MCF 10A (cell line): Measurements from ENCODE around the gene AGRP. TPM values are rescaled to one million over a fixed set of nuclear protein-coding genes. Genes with fewer than 3 reads are reported as not detected.

Source experiments
- BruUV-seq: library from RNA; stranded (reverse); fragments of 400-500 nt; replicated peaks from 2 replicates; lab custom pipeline; 2021; lab: Mats Ljungman, UMichigan
- CTCF ChIA-PET: fragments of 300-600 bp; sonication (Branson Sonifier 250); formaldehyde crosslinking; extraction: SDS; loops from one replicate; lab custom pipeline; 2021; ENCODE audit warnings: antibody characterized with exemption, inconsistent platforms; lab: Yijun Ruan, JAX
- POLR2A ChIA-PET: fragments of 300-600, 350-650 bp; sonication (Branson Sonifier 250); formaldehyde crosslinking; extraction: SDS; loops from one replicate; lab custom pipeline; 2020; ENCODE audit warnings: antibody characterized with exemption, inconsistent platforms; lab: Yijun Ruan, JAX
- DNase-seq: peaks from one replicate; pipeline ENCODE4 v3.0.0-alpha.2; 2018; ENCODE audit not compliant: unreplicated experiment
- H3K27ac Mint-ChIP-seq: one replicate; pipeline ENCODE4 v1.8.0; 2022; ENCODE audit warnings: mild to moderate bottlenecking, low read depth, mixed read lengths; ENCODE audit not compliant: unreplicated experiment
- H3K27me3 Mint-ChIP-seq: one replicate; pipeline ENCODE4 v1.8.0; 2022; ENCODE audit warnings: mixed read lengths; ENCODE audit not compliant: insufficient read depth, unreplicated experiment
- H3K36me3 Mint-ChIP-seq: one replicate; pipeline ENCODE4 v1.8.0; 2022; ENCODE audit warnings: mild to moderate bottlenecking, moderate library complexity, mixed read lengths; ENCODE audit not compliant: insufficient read depth, unreplicated experiment
- H3K4me1 Mint-ChIP-seq: one replicate; pipeline ENCODE4 v1.8.0; 2022; ENCODE audit warnings: mixed read lengths; ENCODE audit not compliant: insufficient read depth, unreplicated experiment
- H3K4me3 Mint-ChIP-seq: one replicate; pipeline ENCODE4 v1.8.0; 2022; ENCODE audit warnings: mild to moderate bottlenecking, moderate library complexity, mixed read lengths; ENCODE audit not compliant: unreplicated experiment
- H3K9me3 Mint-ChIP-seq: one replicate; pipeline ENCODE4 v1.8.0; 2022; ENCODE audit warnings: mixed read lengths; ENCODE audit not compliant: unreplicated experiment
- CTCF ChIP-seq: fragments of 200-600 bp; IDR thresholded peaks from one replicate; pipeline ENCODE4 v1.8.0; 2022; ENCODE audit warnings: antibody characterized with exemption, mild to moderate bottlenecking; ENCODE audit not compliant: unreplicated experiment
- intact Hi-C: fragments of 100-400 bp; cut with micrococcal nuclease; formaldehyde crosslinking; loops from 2 replicates; pipeline ENCODE4 v1.14.1; 2022
- total RNA-seq: library from RNA; stranded (reverse); gene quantifications from 2 replicates; pipeline ENCODE4 v1.2.3, GENCODE V29; 2022

AGRP gene
- total RNA-seq, 1 experiment from 2014 or later: not detected

GRCh38 chr16:67519242-67519641, 35.9 kb upstream of the AGRP start:
- Mint-ChIP-seq H3K4me3 (no peak overlapping the region), H3K9me3 (no peaks in the 10 kb centered on the region), H3K36me3 (no peaks in the 10 kb centered on the region), H3K4me1 (peaks cover 20% of the 10 kb centered on the region), H3K27ac (no peak overlapping the region), H3K27me3 (peaks cover 19% of the 10 kb centered on the region)
- intact Hi-C loops: no loop called here
- ChIA-PET POLR2A (no interaction called here), CTCF (interaction anchor here (0.6 to 4.2 kb wide), 6 partner anchors 12 to 405 kb away, joined by 3 to 65 read pairs (median 30); partner anchors contain the start of genes C16orf86 and ENKD1)
- no peak for TF ChIP-seq CTCF
- DNase-seq: no peak
- BruUV-seq: no TSS peak

GRCh38 chr16:67518676-67519075, 35.3 kb upstream of the AGRP start:
- Mint-ChIP-seq H3K27me3 (peaks cover 19% of the 10 kb centered on the region), H3K27ac (no peak overlapping the region), H3K4me3 (no peak overlapping the region), H3K36me3 (no peaks in the 10 kb centered on the region), H3K4me1 (peaks cover 20% of the 10 kb centered on the region), H3K9me3 (no peaks in the 10 kb centered on the region)
- no TSS peak for BruUV-seq
- DNase-seq: no peak
- ChIA-PET CTCF (interaction anchor here (0.6 to 4.1 kb wide), 2 partner anchors 13 to 138 kb away, joined by 3 to 56 read pairs; no protein-coding TSS in a partner anchor), POLR2A (no interaction called here)
- no peak for TF ChIP-seq CTCF
- intact Hi-C loops: no loop called here

GRCh38 chr16:67517661-67518423, 34.5 kb upstream of the AGRP start:
- Mint-ChIP-seq H3K4me1 (peaks cover 20% of the 10 kb centered on the region), H3K36me3 (no peaks in the 10 kb centered on the region), H3K9me3 (no peaks in the 10 kb centered on the region), H3K27ac (no peak overlapping the region), H3K27me3 (peaks cover 19% of the 10 kb centered on the region), H3K4me3 (no peak overlapping the region)
- TF ChIP-seq CTCF: no peak
- ChIA-PET CTCF (interaction anchor here (0.6 to 1.8 kb wide), 7 partner anchors 14 to 200 kb away, joined by 3 to 9 read pairs (median 4); partner anchors contain the start of gene ATP6V0D1), POLR2A (interaction anchor here (0.9 to 1.6 kb wide), 2 partner anchors 12 to 25 kb away, joined by 3 to 6 read pairs; partner anchors contain the start of gene RIPOR1)
- no peak for DNase-seq
- BruUV-seq: no TSS peak
- intact Hi-C loops: no loop called here

- no peak overlapping the region for H3K4me3 Mint-ChIP-seq
- H3K36me3 Mint-ChIP-seq: no peaks in the 10 kb centered on the region
- intact Hi-C loops: no loop called here
- no peaks in the 10 kb centered on the region for H3K9me3 Mint-ChIP-seq
- peaks cover 20% of the 10 kb centered on the region for H3K4me1 Mint-ChIP-seq
- H3K27ac Mint-ChIP-seq: no peak overlapping the region
- ChIA-PET POLR2A (interaction anchor here (0.9 to 1.6 kb wide), 4 partner anchors 12 to 44 kb away, joined by 3 to 6 read pairs (median 4); partner anchors contain the start of gene RIPOR1), CTCF (interaction anchor here (0.9 to 1.8 kb wide), 7 partner anchors 30 to 290 kb away, joined by 3 to 9 read pairs (median 4); partner anchors contain the start of gene ATP6V0D1)
- TF ChIP-seq CTCF: no peak
- DNase-seq: no peak
- no TSS peak for BruUV-seq
- peaks cover 19% of the 10 kb centered on the region for H3K27me3 Mint-ChIP-seq
Measured at GRCh38 chr16:67517155-67517445, 33.8 kb upstream of the AGRP start.
